HepG2 (cell line): ENCODE measurements around the gene ABCC3. TPM values are rescaled to one million over a fixed set of nuclear protein-coding genes. Genes with fewer than 3 reads are reported as not detected.

Experiments used
- ATAC-seq: fragments of 200-7000 bp; cut with Tn5 transposase; 3 replicates; pipeline ENCODE4 v1.9.1; 2020; ENCODE audit warnings: mild to moderate bottlenecking, moderate library complexity
- BruUV-seq: library from RNA; stranded (reverse); fragments of 400-500 nt; replicated peaks from 2 replicates; lab custom pipeline; 2021; lab: Mats Ljungman, UMichigan
- CTCF ChIA-PET: fragments of 300-600 bp; formaldehyde crosslinking; extraction: SDS; loops from one replicate; lab custom pipeline; 2021; ENCODE audit warnings: low total read pairs, inconsistent platforms, low intra/inter-chr PET ratio; lab: Yijun Ruan, JAX
- POLR2A ChIA-PET: fragments of 350-600 bp; sonication (Branson Sonifier 250); formaldehyde crosslinking; loops from one replicate; lab custom pipeline; 2020; ENCODE audit warnings: antibody characterized with exemption, inconsistent platforms; lab: Yijun Ruan, JAX
- DNase-seq: peaks from one replicate; pipeline ENCODE4 v3.0.0-alpha.2; 2015; ENCODE audit warnings: low spot score
- FAIRE-seq: peaks from 3 replicates; lab custom pipeline; 2011; peaks lifted over from hg19 to GRCh38; lab: Jason Lieb, UNC
- H2AFZ ChIP-seq: one replicate; pipeline ENCODE4 v1.6.1; 2011; ENCODE audit warnings: low read length, inconsistent platforms
- H3K27ac ChIP-seq: fragments of 300-600 bp; 3 replicates; pipeline ENCODE4 v1.8.0; 2011; ENCODE audit warnings: mixed run types, mild to moderate bottlenecking, mixed read lengths, low read length, inconsistent platforms; ENCODE audit not compliant: insufficient read depth; ENCODE audit errors: extremely low read length
- H3K27me3 ChIP-seq, 2 experiments: fragments of 200-600 bp in 1 of 2; 2 replicates in 1 of 2; 3 replicates in 1 of 2; pipeline versions ENCODE4 v1.6.0 to v1.8.0; 2011; ENCODE audit warnings: low read length in 2 of 2, mild to moderate bottlenecking in 2 of 2, moderate library complexity in 2 of 2, inconsistent platforms in 1 of 2; ENCODE audit not compliant: insufficient read depth in 2 of 2, control insufficient read depth in 1 of 2
- H3K36me3 ChIP-seq, 2 experiments: fragments of 200-600 bp in 1 of 2; replicated peaks in 1 of 2; 2 replicates in 1 of 2; 3 replicates in 1 of 2; pipeline versions ENCODE4 v1.5.1 to v1.8.0; 2011; ENCODE audit warnings: low read length in 2 of 2, inconsistent platforms in 1 of 2; ENCODE audit not compliant: insufficient read depth in 2 of 2, control insufficient read depth in 1 of 2
- H3K4me1 ChIP-seq: 2 replicates; pipeline ENCODE4 v1.5.1; 2012; ENCODE audit warnings: low read length, inconsistent platforms; ENCODE audit not compliant: insufficient read depth
- H3K4me2 ChIP-seq: 2 replicates; pipeline ENCODE4 v1.6.0; 2011; ENCODE audit warnings: low read depth, low read length, inconsistent platforms
- H3K4me3 ChIP-seq, 3 experiments: fragments of 200-600 bp in 1 of 3; sonication (generic), shearing (Covaris generic) in 1 of 3; replicated peaks in 1 of 3; 2 replicates each; pipeline ENCODE4 v1.5.1; 2011 to 2016; ENCODE audit warnings: low read length in 3 of 3, inconsistent platforms in 2 of 3, low read depth in 2 of 3, mild to moderate bottlenecking in 2 of 3, control low read depth in 1 of 3, mixed read lengths in 1 of 3; ENCODE audit not compliant: insufficient read depth in 1 of 3
- H3K79me2 ChIP-seq: one replicate; pipeline ENCODE4 v1.6.1; 2011; ENCODE audit warnings: low read length, inconsistent platforms; ENCODE audit not compliant: insufficient read depth
- H3K9ac ChIP-seq: 2 replicates; pipeline ENCODE4 v1.6.0; 2011; ENCODE audit warnings: mild to moderate bottlenecking, low read depth, low read length, inconsistent platforms; ENCODE audit not compliant: insufficient read depth
- H3K9me3 ChIP-seq: 2 replicates; pipeline ENCODE4 v1.5.1; 2012; ENCODE audit warnings: mild to moderate bottlenecking, low read length
- H4K20me1 ChIP-seq: 2 replicates; pipeline ENCODE4 v1.6.0; 2011; ENCODE audit warnings: inconsistent platforms, mild to moderate bottlenecking, low read length, moderate library complexity; ENCODE audit not compliant: insufficient read depth
- ELF1 ChIP-seq: sonication (generic); formaldehyde crosslinking; IDR thresholded peaks from 2 replicates; pipeline ENCODE4 v1.4.0; 2020; ENCODE audit warnings: missing genetic modification reagents
- HOXA5 ChIP-seq: sonication (generic); formaldehyde crosslinking; IDR thresholded peaks from 2 replicates; pipeline ENCODE4 v1.4.0; 2020; ENCODE audit warnings: missing genetic modification reagents
- LCORL ChIP-seq, 2 experiments: fragments of 450-650 bp in 1 of 2; sonication (generic) in 1 of 2; formaldehyde crosslinking in 1 of 2; IDR thresholded peaks; 2 replicates each; pipeline versions ENCODE4 v1.5.0 to v1.6.1; 2017 to 2020; ENCODE audit warnings: antibody characterized with exemption in 1 of 2, missing genetic modification reagents in 1 of 2
- MYNN ChIP-seq: sonication (generic); formaldehyde crosslinking; IDR thresholded peaks from 2 replicates; pipeline ENCODE4 v1.4.0; 2020; ENCODE audit warnings: mild to moderate bottlenecking, low read depth, missing genetic modification reagents
- NCOR1 ChIP-seq: fragments of 200-600 bp; sonication (generic); IDR thresholded peaks from 2 replicates; pipeline ENCODE4 v1.7.0; 2017; ENCODE audit warnings: antibody characterized with exemption, low read length, borderline replicate concordance
- NFE2L2 ChIP-seq: fragments of 150-350 bp; IDR thresholded peaks from 2 replicates; pipeline ENCODE4 v1.6.1; 2014; ENCODE audit warnings: low read length
- PITX1 ChIP-seq: sonication (generic); formaldehyde crosslinking; IDR thresholded peaks from 2 replicates; pipeline ENCODE4 v1.5.1; 2020; ENCODE audit warnings: mild to moderate bottlenecking, missing genetic modification reagents
- ZFX ChIP-seq: sonication (generic); formaldehyde crosslinking; IDR thresholded peaks from 2 replicates; pipeline ENCODE4 v1.4.0; 2020; ENCODE audit warnings: mild to moderate bottlenecking, low read depth, missing genetic modification reagents, moderate library complexity
- WGBS: methylation state at CpG from one replicate; pipeline ENCODE4 v1.1.6; 2017; ENCODE audit warnings: low lambda C conversion rate; 5-methylcytosine and 5-hydroxymethylcytosine counted together
- in situ Hi-C: cut with HindIII; loops from 2 replicates; pipeline ENCODE4 v1.10.0; 2017; ENCODE audit warnings: low pct_unique_long_range_greater_than_20kb; ENCODE audit not compliant: extremely low pct_ligation_motif_present
- intact Hi-C: fragments of 100-400 bp; cut with micrococcal nuclease; formaldehyde crosslinking; loops from one replicate; pipeline ENCODE4 v1.10.0; 2022; ENCODE audit not compliant: unreplicated experiment
- polyA plus RNA-seq, 8 experiments: library from polyadenylated mRNA; depleted of rRNA in 3 of 8; stranded (reverse) in 7 of 8; unstranded in 1 of 8; fragments of >200 nt; fragmentation: Illumina TruSeq in 4 of 8; extraction: Trizol in 4 of 8; gene quantifications; 2 replicates each; pipeline versions ENCODE4 v1.2.1 to v1.2.3, GENCODE V29; 2011 to 2016; ENCODE audit warnings: low read depth in 4 of 8, missing spikeins in 1 of 8, mixed read lengths in 1 of 8; ENCODE audit not compliant: insufficient read depth in 1 of 8
- total RNA-seq, 5 experiments: library from RNA; depleted of rRNA; stranded (reverse); fragments of >200 nt; fragmentation: Illumina TruSeq; extraction: Trizol; gene quantifications; 2 replicates each; pipeline ENCODE4 v1.2.3, GENCODE V29; 2016; ENCODE audit warnings: low read depth in 1 of 5
- TF ChIP-seq, protein P1 (sequence below): sonication (generic); formaldehyde crosslinking; IDR thresholded peaks from 2 replicates; pipeline ENCODE4 v1.4.0; 2020; ENCODE audit warnings: mild to moderate bottlenecking, missing genetic modification reagents, borderline replicate concordance
- TF ChIP-seq, protein P2 (sequence below): IDR thresholded peaks from 2 replicates; pipeline ENCODE4 v1.6.1; 2018; ENCODE audit warnings: missing genetic modification reagents, mild to moderate bottlenecking, missing compliant biosample characterization
- TF ChIP-seq, protein P3 (sequence below): sonication (generic); formaldehyde crosslinking; IDR thresholded peaks from 2 replicates; pipeline ENCODE4 v1.4.0; 2020; ENCODE audit warnings: missing genetic modification reagents, borderline replicate concordance
- TF ChIP-seq, protein P4 (sequence below): IDR thresholded peaks from 2 replicates; pipeline ENCODE4 v1.6.1; 2012; ENCODE audit warnings: inconsistent platforms

ABCC3 gene
- total and polyA plus RNA-seq, 2 of the 13 experiments (the other 11 are each of a cell fraction or from before 2014, with no cell fraction given) = 25.2 to 50.7 TPM

DNA sequence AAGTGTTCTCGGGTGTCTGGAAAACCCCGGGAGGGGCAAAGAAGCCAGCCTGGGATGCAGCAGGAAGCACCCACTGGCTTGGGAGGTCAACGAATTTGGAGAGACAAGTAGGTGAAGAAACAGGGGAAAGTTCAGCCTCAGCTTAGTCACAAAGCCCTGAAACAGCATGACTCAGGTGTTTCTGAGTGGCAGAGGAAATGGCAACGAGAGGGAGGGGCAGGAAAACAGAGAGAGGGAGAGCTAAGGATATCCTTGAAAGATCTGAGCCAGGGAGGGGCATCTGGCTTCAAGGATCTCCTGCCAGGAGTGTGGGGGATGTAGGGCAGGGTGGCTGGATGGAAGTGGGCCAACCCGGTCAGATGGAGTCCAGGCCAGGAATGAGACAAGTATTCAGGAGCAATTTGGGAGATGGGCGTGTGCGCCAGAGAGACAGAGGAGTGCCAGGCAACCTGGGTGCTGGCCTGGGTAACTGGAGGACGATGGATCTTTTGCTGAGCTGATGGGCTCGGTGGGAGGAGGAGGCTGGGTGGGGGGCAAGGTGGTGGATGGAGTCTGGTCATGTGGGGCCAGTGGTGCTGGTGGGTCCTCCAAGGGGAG is 27.2 kb downstream of the ABCC3 start:
- peak; percentile 93 for DNase-seq
- H3K9me3 ChIP-seq = no peaks in the 10 kb centered on the region
- ATAC-seq = peak; percentile 42
- peaks cover 76% of the 10 kb centered on the region for H3K4me1 ChIP-seq
- no peaks in the 10 kb centered on the region for H3K36me3 ChIP-seq
- WGBS = 44% methylated on average over 9 of the region's 9 CpGs
- peak; percentile 99 for FAIRE-seq
- H3K4me2 ChIP-seq = peak overlapping the region; percentile 45
- in situ Hi-C loops = no loop called here
- peak overlapping the region; percentile 50 for H3K9ac ChIP-seq
- ChIA-PET POLR2A (interaction anchor here (0.6 to 4.6 kb wide), 16 partner anchors 9 to 141 kb away, joined by 3 to 140 read pairs (median 8); partner anchors contain the start of genes ABCC3 and LUC7L3), CTCF (no interaction called here)
- BruUV-seq = no TSS peak
- H2AFZ ChIP-seq = no peak overlapping the region
- H3K4me3 ChIP-seq = peak overlapping the region in 1 of 3 experiments; percentile 11; a peak in 2 of 6 replicates
- H3K79me2 ChIP-seq = no peaks in the 10 kb centered on the region
- no peaks in the 10 kb centered on the region for H4K20me1 ChIP-seq
- peak overlapping the region; percentile 82 for H3K27ac ChIP-seq
- intact Hi-C loops = loop anchor here (2.0 kb wide), 1 partner anchor 17 kb away; no protein-coding TSS in a partner anchor
- H3K27me3 ChIP-seq = no peaks in the 10 kb centered on the region
- TF ChIP-seq, protein P1, sequence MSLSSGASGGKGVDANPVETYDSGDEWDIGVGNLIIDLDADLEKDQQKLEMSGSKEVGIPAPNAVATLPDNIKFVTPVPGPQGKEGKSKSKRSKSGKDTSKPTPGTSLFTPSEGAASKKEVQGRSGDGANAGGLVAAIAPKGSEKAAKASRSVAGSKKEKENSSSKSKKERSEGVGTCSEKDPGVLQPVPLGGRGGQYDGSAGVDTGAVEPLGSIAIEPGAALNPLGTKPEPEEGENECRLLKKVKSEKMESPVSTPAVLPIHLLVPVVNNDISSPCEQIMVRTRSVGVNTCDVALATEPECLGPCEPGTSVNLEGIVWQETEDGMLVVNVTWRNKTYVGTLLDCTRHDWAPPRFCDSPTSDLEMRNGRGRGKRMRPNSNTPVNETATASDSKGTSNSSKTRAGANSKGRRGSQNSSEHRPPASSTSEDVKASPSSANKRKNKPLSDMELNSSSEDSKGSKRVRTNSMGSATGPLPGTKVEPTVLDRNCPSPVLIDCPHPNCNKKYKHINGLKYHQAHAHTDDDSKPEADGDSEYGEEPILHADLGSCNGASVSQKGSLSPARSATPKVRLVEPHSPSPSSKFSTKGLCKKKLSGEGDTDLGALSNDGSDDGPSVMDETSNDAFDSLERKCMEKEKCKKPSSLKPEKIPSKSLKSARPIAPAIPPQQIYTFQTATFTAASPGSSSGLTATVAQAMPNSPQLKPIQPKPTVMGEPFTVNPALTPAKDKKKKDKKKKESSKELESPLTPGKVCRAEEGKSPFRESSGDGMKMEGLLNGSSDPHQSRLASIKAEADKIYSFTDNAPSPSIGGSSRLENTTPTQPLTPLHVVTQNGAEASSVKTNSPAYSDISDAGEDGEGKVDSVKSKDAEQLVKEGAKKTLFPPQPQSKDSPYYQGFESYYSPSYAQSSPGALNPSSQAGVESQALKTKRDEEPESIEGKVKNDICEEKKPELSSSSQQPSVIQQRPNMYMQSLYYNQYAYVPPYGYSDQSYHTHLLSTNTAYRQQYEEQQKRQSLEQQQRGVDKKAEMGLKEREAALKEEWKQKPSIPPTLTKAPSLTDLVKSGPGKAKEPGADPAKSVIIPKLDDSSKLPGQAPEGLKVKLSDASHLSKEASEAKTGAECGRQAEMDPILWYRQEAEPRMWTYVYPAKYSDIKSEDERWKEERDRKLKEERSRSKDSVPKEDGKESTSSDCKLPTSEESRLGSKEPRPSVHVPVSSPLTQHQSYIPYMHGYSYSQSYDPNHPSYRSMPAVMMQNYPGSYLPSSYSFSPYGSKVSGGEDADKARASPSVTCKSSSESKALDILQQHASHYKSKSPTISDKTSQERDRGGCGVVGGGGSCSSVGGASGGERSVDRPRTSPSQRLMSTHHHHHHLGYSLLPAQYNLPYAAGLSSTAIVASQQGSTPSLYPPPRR (CRISPR knock-in tag) = peak; percentile 51
- TF ChIP-seq, protein P2, sequence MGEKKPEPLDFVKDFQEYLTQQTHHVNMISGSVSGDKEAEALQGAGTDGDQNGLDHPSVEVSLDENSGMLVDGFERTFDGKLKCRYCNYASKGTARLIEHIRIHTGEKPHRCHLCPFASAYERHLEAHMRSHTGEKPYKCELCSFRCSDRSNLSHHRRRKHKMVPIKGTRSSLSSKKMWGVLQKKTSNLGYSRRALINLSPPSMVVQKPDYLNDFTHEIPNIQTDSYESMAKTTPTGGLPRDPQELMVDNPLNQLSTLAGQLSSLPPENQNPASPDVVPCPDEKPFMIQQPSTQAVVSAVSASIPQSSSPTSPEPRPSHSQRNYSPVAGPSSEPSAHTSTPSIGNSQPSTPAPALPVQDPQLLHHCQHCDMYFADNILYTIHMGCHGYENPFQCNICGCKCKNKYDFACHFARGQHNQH = peak; percentile 74; the same call in 1 of the 2 replicates
- TF ChIP-seq PITX1 (CRISPR knock-in tag) (0 out of 2 replicates have a peak, but pooled peaks have one; percentile 36), ZFX (CRISPR knock-in tag) (peak; percentile 18), NCOR1 (peak; percentile 51; the same call in 1 of the 2 replicates), NFE2L2 (peak; percentile 100), ELF1 (CRISPR knock-in tag) (peak; percentile 28; the same call in 1 of the 2 replicates), HOXA5 (0 out of 2 replicates have a peak, but pooled peaks have one; percentile 25), LCORL (IDR thresholded peaks at IDR 0.05) (0 out of 2 replicates have a peak, but pooled peaks have one; percentile 30), LCORL (CRISPR knock-in tag; IDR thresholded peaks at IDR 0.05) (peak; percentile 94), MYNN (CRISPR knock-in tag) (peak; percentile 77; the same call in 1 of the 2 replicates)
- TF ChIP-seq, protein P3, sequence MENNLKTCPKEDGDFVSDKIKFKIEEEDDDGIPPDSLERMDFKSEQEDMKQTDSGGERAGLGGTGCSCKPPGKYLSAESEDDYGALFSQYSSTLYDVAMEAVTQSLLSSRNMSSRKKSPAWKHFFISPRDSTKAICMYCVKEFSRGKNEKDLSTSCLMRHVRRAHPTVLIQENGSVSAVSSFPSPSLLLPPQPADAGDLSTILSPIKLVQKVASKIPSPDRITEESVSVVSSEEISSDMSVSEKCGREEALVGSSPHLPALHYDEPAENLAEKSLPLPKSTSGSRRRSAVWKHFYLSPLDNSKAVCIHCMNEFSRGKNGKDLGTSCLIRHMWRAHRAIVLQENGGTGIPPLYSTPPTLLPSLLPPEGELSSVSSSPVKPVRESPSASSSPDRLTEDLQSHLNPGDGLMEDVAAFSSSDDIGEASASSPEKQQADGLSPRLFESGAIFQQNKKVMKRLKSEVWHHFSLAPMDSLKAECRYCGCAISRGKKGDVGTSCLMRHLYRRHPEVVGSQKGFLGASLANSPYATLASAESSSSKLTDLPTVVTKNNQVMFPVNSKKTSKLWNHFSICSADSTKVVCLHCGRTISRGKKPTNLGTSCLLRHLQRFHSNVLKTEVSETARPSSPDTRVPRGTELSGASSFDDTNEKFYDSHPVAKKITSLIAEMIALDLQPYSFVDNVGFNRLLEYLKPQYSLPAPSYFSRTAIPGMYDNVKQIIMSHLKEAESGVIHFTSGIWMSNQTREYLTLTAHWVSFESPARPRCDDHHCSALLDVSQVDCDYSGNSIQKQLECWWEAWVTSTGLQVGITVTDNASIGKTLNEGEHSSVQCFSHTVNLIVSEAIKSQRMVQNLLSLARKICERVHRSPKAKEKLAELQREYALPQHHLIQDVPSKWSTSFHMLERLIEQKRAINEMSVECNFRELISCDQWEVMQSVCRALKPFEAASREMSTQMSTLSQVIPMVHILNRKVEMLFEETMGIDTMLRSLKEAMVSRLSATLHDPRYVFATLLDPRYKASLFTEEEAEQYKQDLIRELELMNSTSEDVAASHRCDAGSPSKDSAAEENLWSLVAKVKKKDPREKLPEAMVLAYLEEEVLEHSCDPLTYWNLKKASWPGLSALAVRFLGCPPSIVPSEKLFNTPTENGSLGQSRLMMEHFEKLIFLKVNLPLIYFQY = no peak
- TF ChIP-seq, protein P4, sequence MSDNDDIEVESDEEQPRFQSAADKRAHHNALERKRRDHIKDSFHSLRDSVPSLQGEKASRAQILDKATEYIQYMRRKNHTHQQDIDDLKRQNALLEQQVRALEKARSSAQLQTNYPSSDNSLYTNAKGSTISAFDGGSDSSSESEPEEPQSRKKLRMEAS = 0 out of 2 replicates have a peak, but pooled peaks have one; percentile 22
